Fibroblast of villous mesenchyme (primary cell): ENCODE measurements around the gene AHNAK2. TPM values are rescaled to one million over a fixed set of nuclear protein-coding genes. Genes with fewer than 3 reads are reported as not detected.
"Not testable (repeated sequence)": the region's sequence is repeated elsewhere in the genome, so short reads cannot be mapped to it uniquely, and the experiment has no call there.

Experiments
- DNase-seq: peaks from one replicate; pipeline ENCODE4 v3.0.0-alpha.2; 2010; ENCODE audit warnings: low read depth
- H3K4me3 ChIP-seq: 2 replicates; pipeline ENCODE4 v1.5.1; 2011; ENCODE audit warnings: low read depth, mild to moderate bottlenecking, low read length
- CTCF ChIP-seq: IDR thresholded peaks from 2 replicates; pipeline ENCODE4 v1.5.1; 2012; ENCODE audit warnings: low read depth, mild to moderate bottlenecking, low read length; ENCODE audit not compliant: insufficient read depth
- total RNA-seq: library from RNA; depleted of rRNA; stranded (reverse); fragments of >200 nt; gene quantifications from 2 replicates; pipeline ENCODE4 v1.2.3, GENCODE V29; 2012

The AHNAK2 gene
- total RNA-seq, 1 donor, result 32.4 TPM

- no peak for TF ChIP-seq CTCF
These were observed 20.7 kb downstream of the AHNAK2 start for GRCh38 chr14:104957146-104958113.

GRCh38 chr14:104956290-104956890, 21.8 kb downstream of the AHNAK2 start:
- no peak for TF ChIP-seq CTCF
- DNase-seq, result no peak
- H3K4me3 ChIP-seq, result no peak overlapping the region

More at GRCh38 chr14:104957146-104958113, 20.7 kb downstream of the AHNAK2 start:
- no peak for DNase-seq
- no peak overlapping the region for H3K4me3 ChIP-seq

GRCh38 chr14:104955396-104955770, 22.8 kb downstream of the AHNAK2 start:
- DNase-seq, result no peak
- TF ChIP-seq CTCF, result no peak

GRCh38 chr14:104954746-104955395, 23.3 kb downstream of the AHNAK2 start:
- DNase-seq, result no peak
- TF ChIP-seq CTCF, result no peak
- H3K4me3 ChIP-seq, result no peak overlapping the region

More at GRCh38 chr14:104955396-104955770, 22.8 kb downstream of the AHNAK2 start:
- H3K4me3 ChIP-seq, result no peak overlapping the region

GRCh38 chr14:104953896-104954656, 24.1 kb downstream of the AHNAK2 start:
- H3K4me3 ChIP-seq, result no peak overlapping the region
- no peak for DNase-seq
- TF ChIP-seq CTCF, result no peak

- no peak for TF ChIP-seq CTCF
- H3K4me3 ChIP-seq, result no peak overlapping the region
- no peak for DNase-seq
These were observed 25.1 kb downstream of the AHNAK2 start for GRCh38 chr14:104953097-104953496.

- not testable (repeated sequence) for H3K4me3 ChIP-seq, DNase-seq
These were observed 26.1 kb downstream of the AHNAK2 start for GRCh38 chr14:104951863-104952657.

- DNase-seq, H3K4me3 ChIP-seq: not testable (repeated sequence)
These were observed 27.5 kb downstream of the AHNAK2 start for GRCh38 chr14:104950701-104951100.
